Central memory CD8-positive, alpha-beta T cell (primary cell): Measurements from ENCODE around the gene LTB.
A peak's percentile ranks its signal among the peaks of the same experiment; 100 is the strongest.

Source experiments
- ATAC-seq: fragments of 150-1000 bp; cut with Tn5 transposase; replicated peaks from 2 replicates; pipeline ENCODE4 v1.10.0; 2022; ENCODE audit warnings: mild to moderate bottlenecking, moderate FRiP score, moderate number of reproducible peaks; ENCODE audit not compliant: poor library complexity, severe bottlenecking; ENCODE audit errors: extremely low read depth
- DNase-seq, 2 donors: peaks; one replicate each; pipeline ENCODE4 v3.0.0; 2021; ENCODE audit warnings: low spot score in 2 of 2
- H3K27ac Mint-ChIP-seq: one replicate; pipeline ENCODE4 v1.8.0; 2022; ENCODE audit warnings: low read depth, mild to moderate bottlenecking, moderate library complexity, mixed read lengths
- H3K27me3 Mint-ChIP-seq: one replicate; pipeline ENCODE4 v1.8.0; 2022; ENCODE audit warnings: mixed read lengths
- H3K36me3 Mint-ChIP-seq: one replicate; pipeline ENCODE4 v1.8.0; 2022; ENCODE audit warnings: mild to moderate bottlenecking, moderate library complexity, mixed read lengths; ENCODE audit not compliant: insufficient read depth
- H3K4me1 Mint-ChIP-seq: one replicate; pipeline ENCODE4 v1.8.0; 2022; ENCODE audit warnings: mixed read lengths
- H3K4me3 Mint-ChIP-seq: one replicate; pipeline ENCODE4 v1.8.0; 2022; ENCODE audit warnings: mild to moderate bottlenecking, moderate library complexity, mixed read lengths
- H3K9me3 Mint-ChIP-seq: one replicate; pipeline ENCODE4 v1.8.0; 2022; ENCODE audit warnings: mixed read lengths

LTB gene, protein sequence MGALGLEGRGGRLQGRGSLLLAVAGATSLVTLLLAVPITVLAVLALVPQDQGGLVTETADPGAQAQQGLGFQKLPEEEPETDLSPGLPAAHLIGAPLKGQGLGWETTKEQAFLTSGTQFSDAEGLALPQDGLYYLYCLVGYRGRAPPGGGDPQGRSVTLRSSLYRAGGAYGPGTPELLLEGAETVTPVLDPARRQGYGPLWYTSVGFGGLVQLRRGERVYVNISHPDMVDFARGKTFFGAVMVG

GRCh38 chr6:31582230-31582643 lies at the start of gene LTB:
Gene LTB (minus strand): TSS chr6:31582424. CDS start chr6:31582417, 7 bp downstream.
- peaks cover 23% of the 10 kb centered on the region for H3K36me3 Mint-ChIP-seq
- H3K4me1 Mint-ChIP-seq: peaks cover 81% of the 10 kb centered on the region
- no peaks in the 10 kb centered on the region for H3K27me3 Mint-ChIP-seq
- no peaks in the 10 kb centered on the region for H3K9me3 Mint-ChIP-seq
- no peak for DNase-seq
- ATAC-seq: no peak
- peak within 1 kb of the TSS; percentile 97 for H3K27ac Mint-ChIP-seq
- peak within 1 kb of the TSS; percentile 91 for H3K4me3 Mint-ChIP-seq

DNA sequence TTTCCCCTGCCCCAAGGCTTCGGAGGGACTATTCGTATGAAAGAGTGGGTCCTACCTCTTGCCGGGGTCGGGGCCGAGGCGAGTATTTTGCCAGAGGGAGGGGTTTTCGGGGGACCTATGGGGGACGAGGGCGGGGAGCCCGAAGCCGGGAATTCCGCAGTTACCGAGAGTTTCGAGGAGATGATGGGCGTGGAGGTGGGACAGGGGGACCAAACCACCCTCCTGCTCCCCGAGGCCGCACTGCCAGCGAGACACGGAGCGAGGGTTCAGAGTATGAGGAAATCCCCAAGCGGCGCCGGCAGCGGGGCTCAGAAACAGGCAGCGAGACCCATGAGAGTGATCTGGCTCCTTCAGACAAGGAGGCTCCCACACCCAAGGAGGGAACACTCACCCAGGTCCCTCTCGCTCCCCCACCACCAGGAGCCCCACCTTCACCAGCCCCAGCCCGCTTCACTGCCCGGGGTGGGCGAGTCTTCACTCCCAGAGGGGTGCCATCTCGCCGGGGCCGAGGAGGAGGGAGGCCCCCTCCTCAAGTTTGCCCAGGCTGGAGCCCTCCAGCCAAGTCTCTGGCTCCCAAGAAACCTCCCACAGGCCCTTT lies 49.6 kb upstream of the LTB start:
- peak overlapping the region; percentile 88 for H3K27ac Mint-ChIP-seq
- no peaks in the 10 kb centered on the region for H3K27me3 Mint-ChIP-seq

GRCh38 chr6:31631209-31631608 lies 49.0 kb upstream of the LTB start:
- H3K4me3 Mint-ChIP-seq: no peak overlapping the region

More for the DNA sequence above, 49.6 kb upstream of the LTB start:
- H3K4me3 Mint-ChIP-seq: no peak overlapping the region
- peaks cover 67% of the 10 kb centered on the region for H3K36me3 Mint-ChIP-seq
- H3K4me1 Mint-ChIP-seq: peaks cover 15% of the 10 kb centered on the region
- no peaks in the 10 kb centered on the region for H3K9me3 Mint-ChIP-seq
- ATAC-seq (no peak), DNase-seq (no peak)

DNA sequence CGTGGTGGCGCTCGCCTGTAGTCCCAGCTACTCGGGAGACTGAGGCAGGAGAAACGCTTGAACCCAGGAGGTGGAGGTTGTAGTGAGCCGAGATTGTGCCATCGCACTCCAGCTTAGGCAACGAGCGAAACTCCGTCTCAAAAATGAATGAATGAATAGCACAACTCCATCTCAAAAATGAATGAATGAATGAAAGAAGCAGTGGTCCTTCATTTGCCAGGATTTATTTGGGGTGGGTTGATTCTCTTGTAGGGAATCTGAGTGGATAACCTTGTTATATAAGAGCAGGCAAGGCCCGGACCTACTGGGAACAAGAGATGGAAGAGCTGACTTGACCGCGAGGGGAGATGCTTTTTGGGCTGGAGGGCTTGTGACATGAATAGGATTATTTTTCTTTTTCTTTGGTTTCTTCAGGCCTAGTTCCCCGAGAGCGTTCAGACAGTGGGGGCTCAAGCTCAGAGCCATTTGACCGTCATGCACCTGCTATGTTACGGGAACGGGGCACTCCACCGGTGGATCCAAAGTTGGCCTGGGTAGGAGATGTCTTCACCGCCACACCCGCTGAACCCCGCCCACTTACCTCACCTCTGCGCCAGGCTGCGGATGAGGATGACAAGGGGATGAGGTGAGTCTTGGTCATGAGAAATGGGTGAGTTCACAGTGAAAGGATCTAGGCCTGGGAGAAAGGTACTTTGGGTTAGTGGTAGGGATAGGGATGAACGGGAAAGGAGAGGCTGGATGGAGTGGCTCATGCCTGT lies 48.1 kb upstream of the LTB start:
- no peak for ATAC-seq
- Mint-ChIP-seq H3K4me1 (peaks cover 14% of the 10 kb centered on the region), H3K27ac (peak overlapping the region; percentile 73), H3K27me3 (no peaks in the 10 kb centered on the region), H3K9me3 (no peaks in the 10 kb centered on the region), H3K36me3 (peaks cover 67% of the 10 kb centered on the region), H3K4me3 (no peak overlapping the region)
- no peak for DNase-seq

More at GRCh38 chr6:31631209-31631608, 49.0 kb upstream of the LTB start:
- ATAC-seq (no peak), DNase-seq (no peak)
- peaks cover 14% of the 10 kb centered on the region for H3K4me1 Mint-ChIP-seq
- H3K36me3 Mint-ChIP-seq: peaks cover 69% of the 10 kb centered on the region
- H3K9me3 Mint-ChIP-seq: no peaks in the 10 kb centered on the region
- H3K27me3 Mint-ChIP-seq: no peaks in the 10 kb centered on the region
- H3K27ac Mint-ChIP-seq: peak overlapping the region; percentile 73

- DNase-seq (no peak), ATAC-seq (no peak)
- Mint-ChIP-seq H3K4me1 (peaks cover 14% of the 10 kb centered on the region), H3K9me3 (no peaks in the 10 kb centered on the region), H3K36me3 (peaks cover 70% of the 10 kb centered on the region), H3K4me3 (no peak overlapping the region), H3K27ac (no peak overlapping the region), H3K27me3 (no peaks in the 10 kb centered on the region)
Measured at GRCh38 chr6:31629014-31629413, 46.8 kb upstream of the LTB start.

- no peak for ATAC-seq
Measured at GRCh38 chr6:31627690-31628287, 45.6 kb upstream of the LTB start.

GRCh38 chr6:31626952-31627351 lies 44.7 kb upstream of the LTB start:
- H3K4me3 Mint-ChIP-seq: no peak overlapping the region
- DNase-seq (no peak), ATAC-seq (no peak)
- no peaks in the 10 kb centered on the region for H3K9me3 Mint-ChIP-seq
- peaks cover 77% of the 10 kb centered on the region for H3K36me3 Mint-ChIP-seq
- H3K4me1 Mint-ChIP-seq: peaks cover 22% of the 10 kb centered on the region
- H3K27ac Mint-ChIP-seq: peak overlapping the region; percentile 33
- no peaks in the 10 kb centered on the region for H3K27me3 Mint-ChIP-seq

More at GRCh38 chr6:31627690-31628287, 45.6 kb upstream of the LTB start:
- Mint-ChIP-seq H3K27ac (peak overlapping the region; percentile 33), H3K36me3 (peaks cover 75% of the 10 kb centered on the region), H3K27me3 (no peaks in the 10 kb centered on the region), H3K9me3 (no peaks in the 10 kb centered on the region), H3K4me1 (peaks cover 14% of the 10 kb centered on the region), H3K4me3 (no peak overlapping the region)
- no peak for DNase-seq

DNA sequence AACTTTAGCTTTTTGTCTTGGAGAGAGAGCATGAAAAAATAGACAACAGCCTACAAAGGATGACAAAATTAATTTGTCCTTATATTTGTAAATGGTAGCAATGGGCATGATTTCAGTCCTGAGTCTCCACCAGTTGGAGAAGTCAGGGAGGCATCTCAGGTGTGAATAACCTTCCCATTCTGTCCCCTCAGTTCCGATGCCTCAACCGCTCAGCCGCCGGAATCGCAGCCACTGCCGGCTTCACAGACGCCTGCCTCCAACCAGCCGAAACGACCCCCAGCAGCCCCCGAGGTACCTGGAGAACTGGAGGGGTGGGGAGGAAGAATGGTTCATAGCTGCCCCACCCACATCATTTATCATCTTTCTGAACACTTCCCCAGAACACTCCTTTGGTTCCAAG lies 41.8 kb upstream of the LTB start:
- Mint-ChIP-seq H3K4me1 (peaks cover 31% of the 10 kb centered on the region), H3K27me3 (no peaks in the 10 kb centered on the region), H3K27ac (no peak overlapping the region), H3K4me3 (no peak overlapping the region), H3K36me3 (peaks cover 74% of the 10 kb centered on the region), H3K9me3 (no peaks in the 10 kb centered on the region)
- no peak for ATAC-seq
- DNase-seq: no peak

DNA sequence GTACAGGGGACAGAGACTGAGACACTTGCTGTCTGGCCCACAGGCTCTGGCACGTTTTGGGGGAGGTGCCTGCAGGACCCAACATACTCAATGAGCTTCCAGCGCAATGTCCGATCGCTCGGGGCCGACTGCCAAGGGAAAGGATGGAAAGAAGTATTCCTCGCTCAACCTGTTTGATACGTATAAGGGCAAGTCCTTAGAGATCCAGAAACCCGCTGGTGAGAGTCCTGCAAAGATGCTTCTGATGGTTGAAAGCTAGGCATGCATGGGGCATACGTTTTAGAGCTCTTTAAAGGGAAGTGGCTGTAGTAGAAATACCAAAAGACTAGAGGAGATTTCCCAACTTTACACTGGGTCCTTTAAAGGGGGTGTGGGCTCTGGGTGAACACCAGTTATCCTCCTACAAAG lies 40.5 kb upstream of the LTB start:
- Mint-ChIP-seq H3K4me1 (peaks cover 25% of the 10 kb centered on the region), H3K9me3 (no peaks in the 10 kb centered on the region), H3K27ac (peak overlapping the region; percentile 94), H3K36me3 (peaks cover 63% of the 10 kb centered on the region), H3K27me3 (no peaks in the 10 kb centered on the region), H3K4me3 (no peak overlapping the region)
- ATAC-seq (no peak), DNase-seq (no peak)

GRCh38 chr6:31621991-31622390 lies 39.8 kb upstream of the LTB start:
- Mint-ChIP-seq H3K27me3 (no peaks in the 10 kb centered on the region), H3K4me1 (peaks cover 21% of the 10 kb centered on the region), H3K9me3 (no peaks in the 10 kb centered on the region), H3K4me3 (peak overlapping the region; percentile 80), H3K36me3 (peaks cover 56% of the 10 kb centered on the region), H3K27ac (peak overlapping the region; percentile 94)
- ATAC-seq (no peak), DNase-seq (no peak)

GRCh38 chr6:31621320-31621939 lies 39.2 kb upstream of the LTB start:
- DNase-seq (no peak), ATAC-seq (no peak)
- Mint-ChIP-seq H3K4me1 (peaks cover 19% of the 10 kb centered on the region), H3K27me3 (no peaks in the 10 kb centered on the region), H3K27ac (peak overlapping the region; percentile 94), H3K9me3 (no peaks in the 10 kb centered on the region), H3K36me3 (peaks cover 52% of the 10 kb centered on the region), H3K4me3 (peak overlapping the region; percentile 80)

GRCh38 chr6:31620586-31621319 lies 38.5 kb upstream of the LTB start, which contains the start of gene PRRC2A:
Gene PRRC2A (plus strand): TSS chr6:31620715. CDS start chr6:31622790, 2,075 bp downstream.
- H3K4me3 Mint-ChIP-seq: peak within 1 kb of the TSS; percentile 80
- no peaks in the 10 kb centered on the region for H3K27me3 Mint-ChIP-seq

More at GRCh38 chr6:31620586-31621319, 38.5 kb upstream of the LTB start, which contains the start of gene PRRC2A:
- ATAC-seq (peak; percentile 18), DNase-seq (no peak)
- H3K27ac Mint-ChIP-seq: peak within 1 kb of the TSS; percentile 94
- H3K9me3 Mint-ChIP-seq: no peaks in the 10 kb centered on the region
- H3K36me3 Mint-ChIP-seq: peaks cover 46% of the 10 kb centered on the region
- H3K4me1 Mint-ChIP-seq: peaks cover 23% of the 10 kb centered on the region
